Measurements from ENCODE around the gene C15orf39.

C15orf39 gene

GRCh38 chr15:75156326-75157215 lies 45.1 kb upstream of the C15orf39 start:
- peaks cover 10% of the 10 kb centered on the region for H3K27me3 Mint-ChIP-seq (ENCODE audit: low read depth, poor library complexity)
- peaks cover 8% of the 10 kb centered on the region for H3K4me1 Mint-ChIP-seq
- H3K36me3 Mint-ChIP-seq (ENCODE audit: low read depth) = no peaks in the 10 kb centered on the region
- TF ChIP-seq CTCF (IDR thresholded peaks at IDR 0.05) = no peak
- no peak overlapping the region for H3K27ac Mint-ChIP-seq
- DNase-seq = no peak
- no peaks in the 10 kb centered on the region for H3K9me3 Mint-ChIP-seq
- no peak overlapping the region for H3K4me3 Mint-ChIP-seq

- H3K9me3 Mint-ChIP-seq = no peaks in the 10 kb centered on the region
- H3K27me3 Mint-ChIP-seq (ENCODE audit: low read depth, poor library complexity) = peaks cover 4% of the 10 kb centered on the region
- H3K36me3 Mint-ChIP-seq (ENCODE audit: low read depth) = no peaks in the 10 kb centered on the region
- no peak for TF ChIP-seq CTCF (IDR thresholded peaks at IDR 0.05)
- no peak overlapping the region for H3K27ac Mint-ChIP-seq
- DNase-seq = no peak
- H3K4me1 Mint-ChIP-seq = peaks cover 7% of the 10 kb centered on the region
- no peak overlapping the region for H3K4me3 Mint-ChIP-seq
These were observed 43.3 kb upstream of the C15orf39 start for GRCh38 chr15:75158402-75158801.

GRCh38 chr15:75159244-75159643 lies 42.4 kb upstream of the C15orf39 start:
- Mint-ChIP-seq H3K27ac (no peak overlapping the region), H3K9me3 (no peaks in the 10 kb centered on the region), H3K4me3 (no peak overlapping the region), H3K27me3 (ENCODE audit: low read depth, poor library complexity) (peaks cover 4% of the 10 kb centered on the region), H3K4me1 (no peaks in the 10 kb centered on the region), H3K36me3 (ENCODE audit: low read depth) (no peaks in the 10 kb centered on the region)
- no peak for TF ChIP-seq CTCF (IDR thresholded peaks at IDR 0.05)
- DNase-seq = no peak

- no peak for DNase-seq
- peaks cover 9% of the 10 kb centered on the region for H3K27me3 Mint-ChIP-seq (ENCODE audit: low read depth, poor library complexity)
- H3K9me3 Mint-ChIP-seq = peaks cover 9% of the 10 kb centered on the region
- H3K4me3 Mint-ChIP-seq = no peak overlapping the region
- H3K36me3 Mint-ChIP-seq (ENCODE audit: low read depth) = no peaks in the 10 kb centered on the region
- H3K27ac Mint-ChIP-seq = no peak overlapping the region
- no peak for TF ChIP-seq CTCF (IDR thresholded peaks at IDR 0.05)
- H3K4me1 Mint-ChIP-seq = no peaks in the 10 kb centered on the region
These were observed 40.4 kb upstream of the C15orf39 start for GRCh38 chr15:75161106-75161916.

GRCh38 chr15:75161917-75162414 lies 39.7 kb upstream of the C15orf39 start:
- Mint-ChIP-seq H3K27me3 (ENCODE audit: low read depth, poor library complexity) (peaks cover 9% of the 10 kb centered on the region), H3K36me3 (ENCODE audit: low read depth) (no peaks in the 10 kb centered on the region), H3K4me3 (no peak overlapping the region), H3K4me1 (no peaks in the 10 kb centered on the region), H3K9me3 (peaks cover 15% of the 10 kb centered on the region), H3K27ac (no peak overlapping the region)
- no peak for TF ChIP-seq CTCF (IDR thresholded peaks at IDR 0.05)
- DNase-seq = no peak
